ENCODE results near the gene ZDHHC11.
"Not testable (repeated sequence)": the region's sequence is repeated elsewhere in the genome, so short reads cannot be mapped to it uniquely, and the experiment has no call there.

ZDHHC11 gene

GRCh38 chr5:856531-857425 lies 6.0 kb upstream of the ZDHHC11 start:
- DNase-seq = no peak

GRCh38 chr5:855771-856530 lies 5.2 kb upstream of the ZDHHC11 start:
- no peak for DNase-seq

GRCh38 chr5:854966-855743 lies 4.4 kb upstream of the ZDHHC11 start:
- DNase-seq = no peak

- no peak for DNase-seq
Measured at GRCh38 chr5:854217-854616, 3.4 kb upstream of the ZDHHC11 start.

- not testable (repeated sequence) for DNase-seq
Measured at GRCh38 chr5:853416-854090, 2.8 kb upstream of the ZDHHC11 start.

- no peak for DNase-seq
Measured at GRCh38 chr5:852431-853401, 1.9 kb upstream of the ZDHHC11 start.

DNA sequence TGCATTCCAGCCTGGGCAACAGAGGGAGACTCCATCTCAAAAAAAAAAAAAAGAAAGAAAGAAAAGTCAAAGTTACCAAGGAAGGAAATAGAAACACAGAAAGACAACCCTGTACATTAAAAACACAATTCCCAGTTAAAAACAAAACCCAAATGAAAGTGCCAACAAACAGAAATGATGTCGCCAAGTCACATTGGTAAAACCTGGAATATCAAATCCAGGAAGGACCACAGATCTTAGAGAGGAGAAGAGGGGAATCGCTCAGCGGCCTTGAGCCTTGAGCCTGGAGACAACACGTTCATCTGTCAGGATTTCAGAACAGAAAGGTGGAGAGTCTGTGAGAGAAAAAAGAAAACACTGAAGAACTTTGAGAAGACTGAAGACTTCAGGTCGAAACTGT lies 1.2 kb upstream of the ZDHHC11 start:
- no peak for DNase-seq

- DNase-seq = no peak
Measured at GRCh38 chr5:851553-851952, 767 bp upstream of the ZDHHC11 start.

- DNase-seq = no peak
Measured at GRCh38 chr5:851076-851475, 290 bp upstream of the ZDHHC11 start.

- no peak for DNase-seq
Measured at GRCh38 chr5:849651-850301, 1.0 kb downstream of the ZDHHC11 start.

DNA sequence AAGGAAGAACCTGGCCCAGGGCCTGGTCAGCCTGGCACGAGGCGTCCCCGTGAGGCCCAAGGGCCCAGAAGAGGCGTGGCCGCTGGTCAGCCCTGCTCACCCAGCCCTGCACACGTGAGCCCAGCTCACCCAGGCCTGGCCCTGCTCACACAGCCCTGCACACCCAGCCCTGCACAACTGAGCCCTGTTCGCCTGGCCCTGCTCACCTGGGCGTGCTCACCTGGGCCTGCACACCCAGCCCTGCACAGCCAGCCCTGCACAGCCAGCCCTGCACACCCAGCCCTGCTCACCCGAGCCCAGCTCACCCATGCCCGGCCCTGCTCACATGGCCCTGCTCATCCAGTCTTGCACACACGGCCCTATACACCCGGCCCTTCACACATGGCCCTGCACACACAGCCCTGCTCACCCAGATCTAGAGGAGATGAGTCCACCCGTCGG lies 2.1 kb downstream of the ZDHHC11 start:
- DNase-seq = no peak

GRCh38 chr5:847736-848135 lies 3.0 kb downstream of the ZDHHC11 start:
- not testable (repeated sequence) for DNase-seq

DNA sequence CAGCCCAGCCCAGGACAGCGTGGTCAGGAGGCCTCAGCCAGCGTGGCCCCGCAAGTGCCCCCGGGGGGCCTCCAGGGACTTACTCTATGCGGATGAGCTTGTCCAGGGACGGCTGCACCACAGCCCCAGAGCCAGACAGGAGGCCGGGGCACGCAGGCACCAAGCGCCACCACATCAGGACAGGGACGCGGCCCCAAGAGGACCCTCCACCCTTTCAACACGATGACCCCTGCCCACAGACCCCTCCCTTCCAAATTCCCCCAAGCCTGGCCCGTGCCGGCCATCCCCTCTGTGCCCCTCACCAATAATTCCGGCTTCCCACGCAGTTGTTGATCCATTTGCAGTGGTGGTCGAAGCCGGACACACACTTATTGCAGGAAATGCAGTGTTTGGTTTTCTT lies 3.6 kb downstream of the ZDHHC11 start:
- DNase-seq = not testable (repeated sequence)

DNA sequence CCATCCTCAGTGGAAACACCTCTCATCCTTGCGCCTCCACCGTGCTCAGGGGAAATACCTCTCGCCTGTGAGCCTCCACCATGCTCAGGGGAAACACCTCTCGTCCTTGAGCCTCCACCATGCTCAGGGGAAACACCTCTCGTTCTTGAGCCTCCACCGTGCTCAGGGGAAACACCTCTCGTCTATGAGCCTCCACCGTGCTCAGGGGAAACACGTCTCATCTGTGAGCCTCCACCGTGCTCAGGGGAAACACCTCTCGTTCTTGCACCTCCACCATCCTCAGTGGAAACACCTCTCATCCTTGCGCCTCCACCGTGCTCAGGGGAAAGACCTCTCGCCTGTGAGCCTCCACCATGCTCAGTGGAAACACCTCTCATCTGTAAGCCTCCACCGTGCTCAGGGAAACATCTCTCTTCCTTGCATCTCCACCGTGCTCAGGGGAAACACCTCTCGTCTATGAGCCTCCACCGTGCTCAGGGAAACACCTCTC lies 4.1 kb downstream of the ZDHHC11 start:
- DNase-seq = not testable (repeated sequence)

GRCh38 chr5:845676-846601 lies 4.8 kb downstream of the ZDHHC11 start:
- not testable (repeated sequence) for DNase-seq

GRCh38 chr5:845031-845675 lies 5.6 kb downstream of the ZDHHC11 start:
- DNase-seq = not testable (repeated sequence)

GRCh38 chr5:844426-844825 lies 6.4 kb downstream of the ZDHHC11 start:
- not testable (repeated sequence) for DNase-seq

- not testable (repeated sequence) for DNase-seq
Measured at GRCh38 chr5:843926-844325, 6.9 kb downstream of the ZDHHC11 start.

DNA sequence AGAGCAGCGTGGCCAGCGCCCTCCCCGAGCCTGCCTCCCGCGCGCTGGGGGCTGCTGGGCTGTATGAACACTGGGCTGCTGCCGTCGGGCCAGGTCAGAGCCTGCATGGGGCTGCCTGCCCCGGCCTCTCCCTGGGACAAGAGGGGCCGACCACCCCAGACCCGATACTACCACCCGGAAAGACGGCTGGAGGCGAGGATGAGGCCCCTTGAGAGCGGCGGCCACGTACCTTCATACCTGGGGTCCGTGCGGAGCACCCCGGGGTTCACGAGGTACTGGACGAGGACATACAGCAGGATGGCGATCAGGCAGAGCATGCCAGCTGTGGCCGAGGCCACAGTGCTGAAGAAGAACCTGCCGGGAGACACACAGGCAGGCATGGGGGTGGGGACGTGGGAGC lies 7.4 kb downstream of the ZDHHC11 start:
- DNase-seq = not testable (repeated sequence)

Measured in stimulated activated CD4-positive, alpha-beta T cell treated with anti-CD3 and anti-CD28 coated beads, Interleukin-2, amount 100 ng/mL, for 48 hours (primary cell).